Measurements from ENCODE around the gene OR51E1.

- TF ChIP-seq, protein P1, sequence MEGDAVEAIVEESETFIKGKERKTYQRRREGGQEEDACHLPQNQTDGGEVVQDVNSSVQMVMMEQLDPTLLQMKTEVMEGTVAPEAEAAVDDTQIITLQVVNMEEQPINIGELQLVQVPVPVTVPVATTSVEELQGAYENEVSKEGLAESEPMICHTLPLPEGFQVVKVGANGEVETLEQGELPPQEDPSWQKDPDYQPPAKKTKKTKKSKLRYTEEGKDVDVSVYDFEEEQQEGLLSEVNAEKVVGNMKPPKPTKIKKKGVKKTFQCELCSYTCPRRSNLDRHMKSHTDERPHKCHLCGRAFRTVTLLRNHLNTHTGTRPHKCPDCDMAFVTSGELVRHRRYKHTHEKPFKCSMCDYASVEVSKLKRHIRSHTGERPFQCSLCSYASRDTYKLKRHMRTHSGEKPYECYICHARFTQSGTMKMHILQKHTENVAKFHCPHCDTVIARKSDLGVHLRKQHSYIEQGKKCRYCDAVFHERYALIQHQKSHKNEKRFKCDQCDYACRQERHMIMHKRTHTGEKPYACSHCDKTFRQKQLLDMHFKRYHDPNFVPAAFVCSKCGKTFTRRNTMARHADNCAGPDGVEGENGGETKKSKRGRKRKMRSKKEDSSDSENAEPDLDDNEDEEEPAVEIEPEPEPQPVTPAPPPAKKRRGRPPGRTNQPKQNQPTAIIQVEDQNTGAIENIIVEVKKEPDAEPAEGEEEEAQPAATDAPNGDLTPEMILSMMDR (IDR thresholded peaks at IDR 0.05; ENCODE audit: insufficient read depth, low read depth, low read length), result no peak
- no peak for TF ChIP-seq EZH2 (IDR thresholded peaks at IDR 0.05; ENCODE audit: insufficient read depth, low read length)
These were observed 51.7 kb downstream of the OR51E1 start for GRCh38 chr11:4695442-4695841.

All from astrocyte (in vitro differentiated cells and primary cell).